ENCODE data around the gene GRIK3.

GRIK3 gene

GRCh38 chr1:36872126-36872754, 162.1 kb downstream of the GRIK3 start:
- TF ChIP-seq CTCF (IDR thresholded peaks at IDR 0.05; ENCODE audit: extremely low read depth, missing control alignments): no peak
- no peak for DNase-seq (ENCODE audit: low spot score)

- no peak for TF ChIP-seq CTCF (IDR thresholded peaks at IDR 0.05; ENCODE audit: extremely low read depth, missing control alignments)
- no peak for DNase-seq (ENCODE audit: low spot score)
Observed at GRCh38 chr1:36871146-36871971, 163.0 kb downstream of the GRIK3 start.

GRCh38 chr1:36869826-36870225, 164.5 kb downstream of the GRIK3 start:
- DNase-seq (ENCODE audit: low spot score): no peak
- TF ChIP-seq CTCF (IDR thresholded peaks at IDR 0.05; ENCODE audit: extremely low read depth, missing control alignments): no peak

- DNase-seq (ENCODE audit: low spot score): no peak
- no peak for TF ChIP-seq CTCF (IDR thresholded peaks at IDR 0.05; ENCODE audit: extremely low read depth, missing control alignments)
Observed at GRCh38 chr1:36869054-36869453, 165.3 kb downstream of the GRIK3 start.

- TF ChIP-seq CTCF (IDR thresholded peaks at IDR 0.05; ENCODE audit: extremely low read depth, missing control alignments): no peak
- no peak for DNase-seq (ENCODE audit: low spot score)
Observed at GRCh38 chr1:36867575-36867974, 166.7 kb downstream of the GRIK3 start.

- TF ChIP-seq CTCF (IDR thresholded peaks at IDR 0.05; ENCODE audit: extremely low read depth, missing control alignments): no peak
- DNase-seq (ENCODE audit: low spot score): no peak
Observed at GRCh38 chr1:36866169-36866814, 168.0 kb downstream of the GRIK3 start.

- TF ChIP-seq CTCF (IDR thresholded peaks at IDR 0.05; ENCODE audit: extremely low read depth, missing control alignments): no peak
Observed at GRCh38 chr1:36865602-36865900, 168.8 kb downstream of the GRIK3 start.

More at GRCh38 chr1:36865602-36865900, 168.8 kb downstream of the GRIK3 start:
- no peak for DNase-seq (ENCODE audit: low spot score)
